ENCODE measurements around the gene KRT85.

GRCh38 chr12:52381206-52381605, 13.9 kb upstream of the KRT85 start:
- TF ChIP-seq EZH2 (IDR thresholded peaks at IDR 0.05; ENCODE audit: insufficient read depth, poor library complexity, severe bottlenecking): no peak
- no peak for TF ChIP-seq EZH2phosphoT487 (IDR thresholded peaks at IDR 0.05; ENCODE audit: insufficient read depth, low read depth)
